RWPE2 (cell line): ENCODE data around the gene CHRM4.

Source experiments
- ATAC-seq: fragments of 200-7000 bp; cut with Tn5 transposase; 3 replicates; pipeline ENCODE4 v1.9.1; 2021; ENCODE audit warnings: low read depth
- DNase-seq: peaks from one replicate; pipeline ENCODE4 v3.0.0-alpha.2; 2020; ENCODE audit warnings: low spot score
- H3K27ac ChIP-seq: fragments of 450-650 bp; 2 replicates; pipeline ENCODE4 v1.5.1; 2017; ENCODE audit warnings: mild to moderate bottlenecking; ENCODE audit not compliant: poor library complexity, severe bottlenecking
- H3K27me3 ChIP-seq: fragments of 250-450 bp; sonication (Bioruptor Pico); 2 replicates; pipeline ENCODE4 v1.5.1; 2021; ENCODE audit warnings: mild to moderate bottlenecking, moderate library complexity; ENCODE audit not compliant: insufficient read depth, poor library complexity, severe bottlenecking
- H3K36me3 ChIP-seq: fragments of 250-450 bp; sonication (Bioruptor Pico); 2 replicates; pipeline ENCODE4 v1.5.1; 2020; ENCODE audit warnings: low read depth, mild to moderate bottlenecking, moderate library complexity
- H3K4me1 ChIP-seq: fragments of 250-450 bp; sonication (Bioruptor Pico); 2 replicates; pipeline ENCODE4 v1.5.1; 2021; ENCODE audit warnings: mild to moderate bottlenecking, moderate library complexity; ENCODE audit not compliant: insufficient read depth, poor library complexity, severe bottlenecking
- H3K4me3 ChIP-seq: fragments of 250-450 bp; sonication (Bioruptor Pico); 2 replicates; pipeline ENCODE4 v1.5.1; 2021; ENCODE audit warnings: mild to moderate bottlenecking, moderate library complexity; ENCODE audit not compliant: severe bottlenecking
- H3K9me3 ChIP-seq: fragments of 250-450 bp; sonication (Bioruptor Pico); 2 replicates; pipeline ENCODE4 v1.5.1; 2021; ENCODE audit warnings: mild to moderate bottlenecking, moderate library complexity; ENCODE audit not compliant: severe bottlenecking
- CTCF ChIP-seq: fragments of 450-650 bp; IDR thresholded peaks from one replicate; pipeline ENCODE4 v1.5.1; 2017; ENCODE audit warnings: mild to moderate bottlenecking, moderate library complexity; ENCODE audit not compliant: poor library complexity, severe bottlenecking

The CHRM4 gene

GRCh38 chr11:46357483-46357936 is 34.1 kb downstream of the CHRM4 start:
- no peak for TF ChIP-seq CTCF
- H3K27me3 ChIP-seq, result no peaks in the 10 kb centered on the region
- peaks cover 12% of the 10 kb centered on the region for H3K36me3 ChIP-seq
- no peak for DNase-seq
- H3K4me1 ChIP-seq, result peaks cover 25% of the 10 kb centered on the region
- peak; percentile 55 for ATAC-seq
- H3K9me3 ChIP-seq, result no peaks in the 10 kb centered on the region
- no peak overlapping the region for H3K27ac ChIP-seq
- H3K4me3 ChIP-seq, result no peak overlapping the region

DNA sequence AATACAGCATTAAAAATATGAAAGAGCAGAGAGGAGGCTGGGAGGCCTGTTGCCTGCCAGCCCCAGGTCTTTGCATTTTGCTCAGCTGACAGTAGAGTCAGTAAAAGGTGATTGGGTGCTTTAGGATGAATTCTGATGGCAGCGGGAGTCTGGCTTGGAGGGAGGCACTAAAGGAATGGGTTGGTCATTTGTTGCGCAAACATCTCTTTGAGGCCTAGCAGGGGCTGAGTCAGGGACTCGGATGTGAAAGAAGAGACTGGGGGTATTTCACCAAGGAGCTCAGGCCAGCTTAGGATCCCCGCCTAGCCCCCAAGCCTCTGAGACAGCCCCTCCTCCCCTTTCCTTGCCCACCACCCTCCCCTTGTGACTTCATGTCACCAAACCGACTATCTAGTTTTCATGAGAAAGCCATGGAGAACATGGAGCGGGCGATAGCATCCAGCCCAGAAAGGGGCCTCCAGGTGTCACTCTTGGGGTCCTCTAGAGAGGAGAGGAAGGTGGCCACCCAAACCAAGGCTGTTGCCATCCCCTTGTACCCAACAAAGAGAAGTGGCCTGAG is 34.6 kb downstream of the CHRM4 start:
- Histone ChIP-seq H3K4me1 (peaks cover 21% of the 10 kb centered on the region), H3K9me3 (no peaks in the 10 kb centered on the region), H3K36me3 (peaks cover 12% of the 10 kb centered on the region), H3K27me3 (no peaks in the 10 kb centered on the region), H3K27ac (no peak overlapping the region), H3K4me3 (no peak overlapping the region)
- no peak for DNase-seq
- TF ChIP-seq CTCF, result no peak
- peak; percentile 71 for ATAC-seq

GRCh38 chr11:46353698-46354097 is 37.9 kb downstream of the CHRM4 start:
- ATAC-seq (no peak), DNase-seq (no peak)
- TF ChIP-seq CTCF, result no peak
- no peaks in the 10 kb centered on the region for H3K9me3 ChIP-seq
- H3K36me3 ChIP-seq, result peaks cover 12% of the 10 kb centered on the region
- H3K4me1 ChIP-seq, result peaks cover 19% of the 10 kb centered on the region
- peak overlapping the region; percentile 44 for H3K27ac ChIP-seq
- no peaks in the 10 kb centered on the region for H3K27me3 ChIP-seq
- H3K4me3 ChIP-seq, result no peak overlapping the region

DNA sequence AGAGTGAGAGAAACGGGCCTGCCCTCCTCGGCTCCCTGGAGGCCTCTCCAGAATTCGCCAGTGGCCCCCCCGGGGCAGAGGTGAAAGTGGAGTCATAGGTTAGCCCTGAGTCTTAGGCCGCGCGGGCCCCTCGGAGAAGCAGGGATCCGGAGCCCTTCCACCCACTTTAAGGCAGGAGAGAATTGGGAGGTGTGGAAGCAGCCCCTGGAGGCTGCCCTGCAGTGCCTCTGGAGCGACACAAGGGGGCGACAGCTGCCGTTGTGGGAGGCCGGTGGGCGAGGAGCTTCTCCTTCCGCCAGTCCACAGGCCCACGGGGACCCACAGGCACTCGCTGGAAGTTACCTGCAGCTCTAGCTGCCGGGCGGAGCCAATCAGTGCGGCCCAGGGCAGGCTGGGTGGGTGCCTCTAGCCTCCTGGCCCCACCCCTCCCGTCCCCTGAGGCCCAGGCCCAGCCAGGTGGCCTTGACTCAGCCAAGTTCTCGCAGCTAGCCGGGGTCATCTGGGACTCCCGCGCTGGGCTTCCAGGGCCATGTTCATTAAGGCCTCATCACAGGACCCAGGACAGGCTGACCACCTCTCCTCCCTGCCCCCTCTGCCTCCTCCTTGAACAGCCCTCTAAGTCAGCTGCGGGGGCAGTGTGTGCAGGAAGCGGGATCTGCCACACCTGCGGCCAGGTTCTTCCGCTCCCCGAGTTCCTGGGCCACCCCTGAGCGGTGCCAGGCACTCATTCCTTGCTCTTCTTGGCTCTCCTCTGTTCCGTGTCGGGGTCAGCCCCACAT is 39.3 kb downstream of the CHRM4 start:
- Histone ChIP-seq H3K27ac (peak overlapping the region; percentile 44), H3K4me3 (peak overlapping the region; percentile 15), H3K36me3 (peaks cover 12% of the 10 kb centered on the region), H3K9me3 (no peaks in the 10 kb centered on the region), H3K27me3 (no peaks in the 10 kb centered on the region), H3K4me1 (peaks cover 13% of the 10 kb centered on the region)
- DNase-seq, result no peak
- ATAC-seq, result peak; percentile 48
- TF ChIP-seq CTCF, result peak; percentile 74

- ATAC-seq, result no peak
- no peaks in the 10 kb centered on the region for H3K27me3 ChIP-seq
- no peak for TF ChIP-seq CTCF
- H3K27ac ChIP-seq, result peak overlapping the region; percentile 44
- peaks cover 12% of the 10 kb centered on the region for H3K36me3 ChIP-seq
- H3K4me3 ChIP-seq, result no peak overlapping the region
- DNase-seq, result no peak
- no peaks in the 10 kb centered on the region for H3K9me3 ChIP-seq
- H3K4me1 ChIP-seq, result peaks cover 7% of the 10 kb centered on the region
These were observed 40.0 kb downstream of the CHRM4 start for GRCh38 chr11:46351606-46352005.
